CD4-positive, alpha-beta T cell (primary cell): ENCODE measurements around the gene EP400. TPM values are rescaled to one million over a fixed set of nuclear protein-coding genes. Genes with fewer than 3 reads are reported as not detected.

Experiments
- ATAC-seq: fragments of 200-7000 bp; cut with Tn5 transposase; one replicate; pipeline ENCODE4 v1.10.0; 2022; ENCODE audit warnings: mild to moderate bottlenecking; ENCODE audit not compliant: poor library complexity
- CTCF ChIA-PET: fragments of 350-600 bp; sonication (Branson Sonifier 250); formaldehyde crosslinking; loops from one replicate; lab custom pipeline; 2021; ENCODE audit warnings: antibody characterized with exemption, inconsistent platforms; lab: Charles Lee
- POLR2A ChIA-PET: fragments of 350-600 bp; sonication (Branson Sonifier 250); formaldehyde crosslinking; loops from one replicate; lab custom pipeline; 2021; ENCODE audit warnings: antibody characterized with exemption, inconsistent platforms; lab: Charles Lee
- DNase-seq, 14 experiments: peaks; one replicate each; pipeline ENCODE4 v3.0.0-alpha.2; 2013 to 2020; ENCODE audit warnings: mixed read lengths in 2 of 14
- H3K27ac ChIP-seq, 2 donors: one replicate each; pipeline versions ENCODE4 v1.5.1 to v1.7.0; 2013; ENCODE audit warnings: low read length in 2 of 2, low read depth in 1 of 2, mild to moderate bottlenecking in 1 of 2
- H3K27me3 ChIP-seq, 2 experiments: 1 replicate in 1 of 2; 2 replicates in 1 of 2; pipeline versions ENCODE4 v1.6.1 to v1.7.0; 2013; ENCODE audit warnings: low read length in 2 of 2, control low read depth in 1 of 2, mild to moderate bottlenecking in 1 of 2, moderate library complexity in 1 of 2; ENCODE audit not compliant: insufficient read depth in 2 of 2, control insufficient read depth in 1 of 2
- H3K36me3 ChIP-seq: one replicate; pipeline ENCODE4 v1.6.1; 2013; ENCODE audit warnings: low read length, control low read depth; ENCODE audit not compliant: insufficient read depth
- H3K4me1 ChIP-seq: one replicate; pipeline ENCODE4 v1.6.1; 2013; ENCODE audit warnings: low read length, control low read depth; ENCODE audit not compliant: insufficient read depth
- H3K4me3 ChIP-seq: one replicate; pipeline ENCODE4 v1.5.1; 2013; ENCODE audit warnings: mild to moderate bottlenecking, low read length, moderate library complexity
- H3K9me3 ChIP-seq, 2 experiments: 1 replicate in 1 of 2; 2 replicates in 1 of 2; pipeline versions ENCODE4 v1.6.1 to v1.7.0; 2013; ENCODE audit warnings: low read length in 2 of 2, mild to moderate bottlenecking in 2 of 2, control low read depth in 1 of 2, moderate library complexity in 1 of 2; ENCODE audit not compliant: control insufficient read depth in 1 of 2, insufficient read depth in 1 of 2
- H3K27ac Mint-ChIP-seq: one replicate; pipeline ENCODE4 v1.8.0; 2020; ENCODE audit warnings: mixed read lengths
- H3K27me3 Mint-ChIP-seq: one replicate; pipeline ENCODE4 v1.8.0; 2021; ENCODE audit warnings: mixed read lengths
- H3K36me3 Mint-ChIP-seq: one replicate; pipeline ENCODE4 v1.8.0; 2021; ENCODE audit warnings: low read depth, mixed read lengths
- H3K4me1 Mint-ChIP-seq: one replicate; pipeline ENCODE4 v1.8.0; 2021; ENCODE audit warnings: low read depth, mixed read lengths
- H3K4me3 Mint-ChIP-seq: one replicate; pipeline ENCODE4 v1.8.0; 2020; ENCODE audit warnings: mild to moderate bottlenecking, mixed read lengths
- H3K9me3 Mint-ChIP-seq: one replicate; pipeline ENCODE4 v1.8.0; 2020; ENCODE audit warnings: mixed read lengths
- CTCF ChIP-seq: fragments of 200-600 bp; IDR thresholded peaks from one replicate; pipeline ENCODE4 v1.8.0; 2022; ENCODE audit warnings: antibody characterized with exemption, mild to moderate bottlenecking
- intact Hi-C, 2 experiments: fragments of 100-400 bp; cut with DNase I in 1 of 2; cut with micrococcal nuclease in 1 of 2; formaldehyde crosslinking; loops; one replicate each; pipeline versions ENCODE4 v1.15.1 to v1.9.0; 2023 to 2025; cut with DNase I, micrococcal nuclease
- total RNA-seq, 174 experiments: library from RNA in 2 of 174; stranded (reverse) in 2 of 174; gene quantifications; one replicate each; pipeline ENCODE4 v1.2.3 and lab custom pipeline; 2021 to 2026

EP400 gene
- total RNA-seq, 2 experiments from 2014 or later = 56.4 to 56.5 TPM

- POLR2A ChIA-PET = no interaction called here
- Histone ChIP-seq H3K4me3 (no peak overlapping the region), H3K9me3 (no peaks in the 10 kb centered on the region), H3K27me3 (no peaks in the 10 kb centered on the region), H3K4me1 (peaks cover 23% of the 10 kb centered on the region), H3K27ac (no peak overlapping the region), H3K36me3 (peaks cover 39% of the 10 kb centered on the region)
- Mint-ChIP-seq H3K9me3 (no peaks in the 10 kb centered on the region), H3K4me3 (no peak overlapping the region), H3K4me1 (no peaks in the 10 kb centered on the region), H3K27ac (no peak overlapping the region), H3K27me3 (no peaks in the 10 kb centered on the region), H3K36me3 (peaks cover 16% of the 10 kb centered on the region)
- DNase-seq (no peak), ATAC-seq (no peak)
- CTCF ChIA-PET = no interaction called here
- TF ChIP-seq CTCF = no peak
- intact Hi-C loops = no loop called here
These were observed 41.4 kb upstream of the EP400 start for GRCh38 chr12:131908092-131909080.

GRCh38 chr12:131909081-131909751, 40.5 kb upstream of the EP400 start:
- Mint-ChIP-seq H3K27ac (no peak overlapping the region), H3K9me3 (no peaks in the 10 kb centered on the region), H3K4me3 (no peak overlapping the region), H3K4me1 (no peaks in the 10 kb centered on the region), H3K36me3 (peaks cover 16% of the 10 kb centered on the region), H3K27me3 (no peaks in the 10 kb centered on the region)
- ChIA-PET CTCF (no interaction called here), POLR2A (no interaction called here)
- no peak overlapping the region for H3K27ac ChIP-seq
- no peaks in the 10 kb centered on the region for H3K27me3 ChIP-seq
- H3K36me3 ChIP-seq = peaks cover 44% of the 10 kb centered on the region
- intact Hi-C loops = no loop called here
- peaks cover 16% of the 10 kb centered on the region for H3K4me1 ChIP-seq
- ATAC-seq (no peak), DNase-seq (no peak)
- no peak for TF ChIP-seq CTCF
- H3K9me3 ChIP-seq = no peaks in the 10 kb centered on the region
- H3K4me3 ChIP-seq = no peak overlapping the region

- Mint-ChIP-seq H3K27me3 (no peaks in the 10 kb centered on the region), H3K4me3 (no peak overlapping the region), H3K36me3 (peaks cover 22% of the 10 kb centered on the region), H3K9me3 (no peaks in the 10 kb centered on the region), H3K27ac (no peak overlapping the region), H3K4me1 (no peaks in the 10 kb centered on the region)
- ChIA-PET POLR2A (no interaction called here), CTCF (no interaction called here)
- ATAC-seq (no peak), DNase-seq (no peak)
- peaks cover 10% of the 10 kb centered on the region for H3K4me1 ChIP-seq
- H3K9me3 ChIP-seq = no peaks in the 10 kb centered on the region
- H3K36me3 ChIP-seq = peaks cover 50% of the 10 kb centered on the region
- H3K27me3 ChIP-seq = no peaks in the 10 kb centered on the region
- no peak for TF ChIP-seq CTCF
- intact Hi-C loops = no loop called here
- no peak overlapping the region for H3K4me3 ChIP-seq
- no peak overlapping the region for H3K27ac ChIP-seq
These were observed 40.0 kb upstream of the EP400 start for GRCh38 chr12:131909752-131910219.
